ENCODE data around the gene SLC25A44.

SLC25A44 gene

DNA sequence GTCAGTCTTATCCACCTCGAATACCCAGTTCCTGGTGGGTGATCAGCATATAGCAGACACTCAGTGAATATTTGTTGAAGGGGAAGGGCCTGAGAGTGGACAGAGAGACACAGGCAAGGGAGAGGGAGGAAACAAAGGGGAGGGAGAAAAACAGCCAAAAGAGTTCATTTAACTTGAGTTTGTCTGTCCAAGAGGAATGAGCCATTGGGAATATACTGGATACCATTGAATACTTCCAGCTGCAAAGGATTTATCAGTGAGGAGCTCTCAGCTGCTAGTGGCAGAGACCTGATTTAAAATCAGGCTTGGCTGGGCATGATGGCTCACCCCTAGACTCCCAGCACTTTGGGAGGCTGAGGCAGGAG lies 36.6 kb downstream of the SLC25A44 start:
- no peak overlapping the region for H3K4me3 ChIP-seq (ENCODE audit: low read length)
- DNase-seq (ENCODE audit: low read depth) = no peak
- TF ChIP-seq, protein P1, sequence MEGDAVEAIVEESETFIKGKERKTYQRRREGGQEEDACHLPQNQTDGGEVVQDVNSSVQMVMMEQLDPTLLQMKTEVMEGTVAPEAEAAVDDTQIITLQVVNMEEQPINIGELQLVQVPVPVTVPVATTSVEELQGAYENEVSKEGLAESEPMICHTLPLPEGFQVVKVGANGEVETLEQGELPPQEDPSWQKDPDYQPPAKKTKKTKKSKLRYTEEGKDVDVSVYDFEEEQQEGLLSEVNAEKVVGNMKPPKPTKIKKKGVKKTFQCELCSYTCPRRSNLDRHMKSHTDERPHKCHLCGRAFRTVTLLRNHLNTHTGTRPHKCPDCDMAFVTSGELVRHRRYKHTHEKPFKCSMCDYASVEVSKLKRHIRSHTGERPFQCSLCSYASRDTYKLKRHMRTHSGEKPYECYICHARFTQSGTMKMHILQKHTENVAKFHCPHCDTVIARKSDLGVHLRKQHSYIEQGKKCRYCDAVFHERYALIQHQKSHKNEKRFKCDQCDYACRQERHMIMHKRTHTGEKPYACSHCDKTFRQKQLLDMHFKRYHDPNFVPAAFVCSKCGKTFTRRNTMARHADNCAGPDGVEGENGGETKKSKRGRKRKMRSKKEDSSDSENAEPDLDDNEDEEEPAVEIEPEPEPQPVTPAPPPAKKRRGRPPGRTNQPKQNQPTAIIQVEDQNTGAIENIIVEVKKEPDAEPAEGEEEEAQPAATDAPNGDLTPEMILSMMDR (conservative IDR thresholded peaks at IDR 0.05; ENCODE audit: low read depth, low read length) = no peak

DNA sequence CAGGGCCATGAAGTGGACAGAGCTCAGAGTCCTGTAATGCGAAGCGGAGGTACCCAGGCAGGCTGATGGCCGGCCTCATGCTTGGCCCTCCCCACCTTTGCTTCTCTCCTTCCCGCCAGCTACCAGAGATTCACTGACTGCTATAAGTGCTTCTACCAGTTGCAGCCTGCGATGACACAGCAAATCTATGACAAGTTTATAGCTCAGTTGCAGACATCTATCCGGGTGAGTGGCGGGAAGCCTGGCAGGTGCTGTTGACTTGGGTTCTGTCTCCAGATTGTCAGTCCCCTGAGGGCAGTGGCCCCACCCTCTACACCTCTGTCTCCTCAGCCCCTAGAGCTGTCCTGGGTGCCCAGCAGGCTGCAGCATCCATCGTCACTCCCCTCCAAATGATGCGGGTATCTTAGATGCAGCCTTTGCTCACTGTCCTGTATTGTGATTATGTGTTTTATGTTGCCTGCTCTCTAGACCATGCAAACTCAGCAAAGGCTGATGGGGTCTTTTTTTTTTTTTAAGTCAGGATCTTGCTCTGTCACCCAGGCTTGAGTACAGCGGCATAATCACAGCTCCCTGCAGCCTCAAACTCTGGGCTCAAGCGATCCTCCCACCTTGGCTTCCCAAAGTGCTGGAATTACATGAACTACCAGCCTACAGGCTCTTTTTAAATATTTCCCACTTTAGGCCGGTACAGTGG lies 38.4 kb downstream of the SLC25A44 start:
- no peak for DNase-seq (ENCODE audit: low read depth)
- TF ChIP-seq, protein P1 (conservative IDR thresholded peaks at IDR 0.05; ENCODE audit: low read depth, low read length) = no peak

DNA sequence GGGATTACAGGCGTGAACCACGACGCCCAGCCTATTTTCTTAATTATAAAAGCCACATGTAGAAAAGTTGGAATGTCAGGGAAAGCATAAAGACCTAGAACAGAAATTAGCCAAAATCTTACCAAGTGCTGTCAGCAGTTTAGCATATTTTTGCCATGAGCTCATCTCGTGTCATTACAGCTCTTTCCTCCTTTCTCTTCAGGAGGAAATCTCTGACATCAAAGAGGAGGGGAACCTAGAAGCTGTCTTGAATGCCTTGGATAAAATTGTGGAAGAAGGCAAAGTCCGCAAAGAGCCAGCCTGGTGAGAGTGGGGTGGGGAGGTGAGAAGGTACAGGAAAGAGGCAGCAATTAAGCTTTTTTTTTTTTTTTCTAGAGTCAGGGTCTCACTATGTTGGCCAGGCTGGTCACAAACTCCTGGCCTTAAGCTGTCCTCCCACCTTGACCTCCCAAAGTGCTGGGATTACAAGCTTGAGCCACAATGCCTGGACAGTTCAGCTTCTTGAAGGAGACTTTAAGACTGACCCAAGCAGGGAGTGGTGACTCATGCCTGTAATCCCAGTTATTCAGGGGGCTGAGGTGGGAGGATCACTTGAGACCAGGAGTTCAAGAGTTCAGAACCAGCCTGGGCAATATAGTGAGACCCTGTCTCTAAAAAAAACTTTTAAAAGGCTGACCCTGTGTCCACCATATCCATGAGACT lies 39.7 kb downstream of the SLC25A44 start:
- H3K4me3 ChIP-seq (ENCODE audit: low read length) = no peak overlapping the region
- no peak for DNase-seq (ENCODE audit: low read depth)
- TF ChIP-seq, protein P1 (conservative IDR thresholded peaks at IDR 0.05; ENCODE audit: low read depth, low read length) = no peak

More for the DNA sequence above, 38.4 kb downstream of the SLC25A44 start:
- H3K4me3 ChIP-seq (ENCODE audit: low read length) = no peak overlapping the region

DNA sequence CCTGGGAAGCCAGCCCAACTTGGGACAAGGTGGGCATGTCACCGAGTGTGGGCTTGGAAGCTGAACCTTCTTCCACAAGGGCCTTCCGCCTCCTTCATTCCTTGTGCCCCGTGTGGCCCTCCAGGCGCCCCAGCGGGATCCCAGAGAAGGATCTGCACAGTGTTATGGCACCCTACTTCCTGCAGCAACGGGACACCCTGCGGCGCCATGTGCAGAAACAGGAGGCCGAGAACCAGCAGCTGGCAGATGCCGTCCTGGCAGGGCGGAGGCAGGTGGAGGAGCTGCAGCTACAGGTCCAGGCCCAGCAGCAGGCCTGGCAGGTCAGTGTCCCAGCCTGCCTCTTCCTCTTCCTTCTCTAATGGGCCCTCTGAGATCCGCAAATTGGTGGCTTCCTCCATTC lies 42.3 kb downstream of the SLC25A44 start:
- DNase-seq (ENCODE audit: low read depth) = no peak
- TF ChIP-seq, protein P1 (conservative IDR thresholded peaks at IDR 0.05; ENCODE audit: low read depth, low read length) = no peak
- H3K4me3 ChIP-seq (ENCODE audit: low read length) = no peak overlapping the region

DNA sequence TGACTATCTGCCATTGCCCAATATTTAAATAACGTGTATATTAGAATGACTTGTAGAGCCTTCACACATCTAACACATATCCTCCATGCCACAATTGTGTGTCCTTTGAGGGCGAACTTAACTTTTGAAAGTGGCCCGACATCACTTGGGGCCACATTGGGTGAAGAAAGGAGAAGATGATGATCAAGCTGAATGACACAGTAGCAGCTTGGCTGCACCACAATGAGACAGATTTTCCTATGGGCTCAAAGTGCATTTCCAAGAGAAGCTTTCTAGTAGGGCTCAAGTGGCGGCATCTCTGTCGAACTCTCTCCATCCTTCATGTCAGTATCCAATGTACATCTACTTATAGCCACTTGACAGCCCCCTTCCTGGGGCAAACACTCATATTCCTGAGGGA lies 44.3 kb downstream of the SLC25A44 start:
- TF ChIP-seq, protein P1 (conservative IDR thresholded peaks at IDR 0.05; ENCODE audit: low read depth, low read length) = no peak
- no peak for DNase-seq (ENCODE audit: low read depth)
- no peak overlapping the region for H3K4me3 ChIP-seq (ENCODE audit: low read length)

DNA sequence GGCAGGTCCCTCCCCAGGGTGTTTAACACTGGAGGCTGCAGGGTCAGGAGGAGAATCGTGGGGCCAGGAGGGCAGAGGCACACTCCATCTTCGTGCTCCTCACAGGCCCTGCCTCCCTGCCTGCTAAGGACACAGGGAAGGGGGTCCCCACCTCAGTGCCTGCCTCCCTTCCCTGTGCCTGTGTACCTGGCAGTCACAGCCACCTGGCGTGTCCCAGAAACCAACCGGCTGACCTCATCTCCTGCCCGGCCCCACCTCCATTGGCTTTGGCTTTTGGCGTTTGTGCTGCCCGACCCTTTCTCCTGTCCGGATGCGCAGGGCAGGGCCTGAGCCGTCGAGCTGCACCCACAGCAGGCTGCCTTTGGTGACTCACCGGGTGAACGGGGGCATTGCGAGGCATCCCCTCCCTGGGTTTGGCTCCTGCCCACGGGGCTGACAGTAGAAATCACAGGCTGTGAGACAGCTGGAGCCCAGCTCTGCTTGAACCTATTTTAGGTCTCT lies 47.5 kb downstream of the SLC25A44 start:
- H3K4me3 ChIP-seq (ENCODE audit: low read length) = no peak overlapping the region
- DNase-seq (ENCODE audit: low read depth) = no peak
- TF ChIP-seq, protein P1 (conservative IDR thresholded peaks at IDR 0.05; ENCODE audit: low read depth, low read length) = no peak

DNA sequence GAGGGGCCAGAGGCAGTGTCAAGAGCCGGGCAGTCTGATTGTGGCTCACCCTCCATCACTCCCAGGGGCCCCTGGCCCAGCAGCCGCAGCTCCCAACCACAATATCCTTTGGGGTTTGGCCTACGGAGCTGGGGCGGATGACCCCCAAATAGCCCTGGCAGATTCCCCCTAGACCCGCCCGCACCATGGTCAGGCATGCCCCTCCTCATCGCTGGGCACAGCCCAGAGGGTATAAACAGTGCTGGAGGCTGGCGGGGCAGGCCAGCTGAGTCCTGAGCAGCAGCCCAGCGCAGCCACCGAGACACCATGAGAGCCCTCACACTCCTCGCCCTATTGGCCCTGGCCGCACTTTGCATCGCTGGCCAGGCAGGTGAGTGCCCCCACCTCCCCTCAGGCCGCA lies 48.0 kb downstream of the SLC25A44 start, which contains the start of gene BGLAP:
Gene BGLAP (plus strand): TSS at position 259 of the 400 bp plus-strand sequence. CDS start 48 bp downstream, at position 307.
- no peak within 1 kb of the TSS for H3K4me3 ChIP-seq (ENCODE audit: low read length)
- no peak for DNase-seq (ENCODE audit: low read depth)
- TF ChIP-seq, protein P1 (conservative IDR thresholded peaks at IDR 0.05; ENCODE audit: low read depth, low read length) = no peak

Data from retinal pigment epithelial cell (primary cell).